Keratinocyte (primary cell): ENCODE results near the gene ING5. TPM values are rescaled to one million over a fixed set of nuclear protein-coding genes. Genes with fewer than 3 reads are reported as not detected.

Experiments
- DNase-seq: peaks from one replicate; pipeline ENCODE4 v3.0.0-alpha.2; 2011; ENCODE audit warnings: low read depth, missing footprints, low spot score
- FAIRE-seq: peaks from 2 replicates; lab custom pipeline; 2011; peaks lifted over from hg19 to GRCh38; lab: Jason Lieb, UNC
- H2AFZ ChIP-seq: 2 replicates; pipeline ENCODE4 v1.6.0; 2012; ENCODE audit warnings: low read length, control low read depth, inconsistent platforms; ENCODE audit not compliant: control insufficient read depth
- H3K27ac ChIP-seq: 2 replicates; pipeline ENCODE4 v1.5.1; 2011; ENCODE audit warnings: low read length; ENCODE audit not compliant: control insufficient read depth, insufficient read depth
- H3K27me3 ChIP-seq: 3 replicates; pipeline ENCODE4 v1.6.0; 2011; ENCODE audit warnings: low read length; ENCODE audit not compliant: control insufficient read depth, insufficient read depth; ENCODE audit errors: extremely low read depth
- H3K36me3 ChIP-seq, 2 experiments: 2 replicates in 1 of 2; 3 replicates in 1 of 2; pipeline ENCODE4 v1.5.1; 2011; ENCODE audit warnings: low read length in 2 of 2, mild to moderate bottlenecking in 1 of 2; ENCODE audit not compliant: control insufficient read depth in 2 of 2, insufficient read depth in 2 of 2; ENCODE audit errors: extremely low read depth in 1 of 2
- H3K4me1 ChIP-seq: 3 replicates; pipeline ENCODE4 v1.5.1; 2011; ENCODE audit warnings: low read length; ENCODE audit not compliant: control insufficient read depth, insufficient read depth; ENCODE audit errors: extremely low read depth
- H3K4me2 ChIP-seq: 3 replicates; pipeline ENCODE4 v1.6.0; 2011; ENCODE audit warnings: low read depth, low read length; ENCODE audit not compliant: control insufficient read depth, insufficient read depth; ENCODE audit errors: extremely low read depth
- H3K4me3 ChIP-seq, 3 experiments: fragments of 200-600 bp in 1 of 3; sonication (generic) in 1 of 3; 2 replicates in 2 of 3; 3 replicates in 1 of 3; pipeline ENCODE4 v1.5.1; 2011 to 2016; ENCODE audit warnings: low read length in 3 of 3, mild to moderate bottlenecking in 3 of 3, control low read depth in 2 of 3, inconsistent platforms in 1 of 3, low read depth in 1 of 3, mixed read lengths in 1 of 3, mixed run types in 1 of 3, moderate library complexity in 1 of 3; ENCODE audit not compliant: control insufficient read depth in 2 of 3, insufficient read depth in 2 of 3; ENCODE audit errors: extremely low read depth in 1 of 3
- H3K79me2 ChIP-seq: 2 replicates; pipeline ENCODE4 v1.6.0; 2012; ENCODE audit warnings: low read length; ENCODE audit not compliant: control insufficient read depth, insufficient read depth
- H3K9ac ChIP-seq: 3 replicates; pipeline ENCODE4 v1.6.0; 2011; ENCODE audit warnings: low read length; ENCODE audit not compliant: control insufficient read depth, insufficient read depth; ENCODE audit errors: extremely low read depth
- H3K9me1 ChIP-seq: 3 replicates; pipeline ENCODE4 v1.6.0; 2011; ENCODE audit warnings: low read length; ENCODE audit not compliant: control insufficient read depth, insufficient read depth; ENCODE audit errors: extremely low read depth
- H3K9me3 ChIP-seq: 2 replicates; pipeline ENCODE4 v1.5.1; 2012; ENCODE audit warnings: low read depth, low read length; ENCODE audit not compliant: control insufficient read depth
- H4K20me1 ChIP-seq: 3 replicates; pipeline ENCODE4 v1.6.0; 2011; ENCODE audit warnings: low read length; ENCODE audit not compliant: control insufficient read depth, insufficient read depth; ENCODE audit errors: extremely low read depth
- CTCF ChIP-seq, 3 experiments: IDR thresholded peaks in 1 of 3; conservative IDR thresholded peaks in 1 of 3; optimal IDR thresholded peaks in 1 of 3; 2 replicates in 2 of 3; 3 replicates in 1 of 3; pipeline versions ENCODE3 to v1.5.1; 2011; ENCODE audit warnings: low read length in 3 of 3, mild to moderate bottlenecking in 3 of 3, moderate library complexity in 2 of 3, control low read depth in 1 of 3, inconsistent platforms in 1 of 3; ENCODE audit not compliant: insufficient read depth in 2 of 3; ENCODE audit errors: extremely low read depth in 1 of 3
- EZH2 ChIP-seq: IDR thresholded peaks from one replicate; pipeline ENCODE4 v1.6.1; 2012; ENCODE audit warnings: inconsistent platforms, mild to moderate bottlenecking, low read length, moderate library complexity
- dilution Hi-C: fragments of 300-500 bp; cut with MboI; formaldehyde crosslinking; loops from one replicate; pipeline ENCODE4 v1.7.0; 2020; ENCODE audit warnings: low sequenced_read_pairs; ENCODE audit not compliant: extremely low pct_ligation_motif_present
- polyA plus RNA-seq, 5 experiments: library from polyadenylated mRNA; depleted of rRNA in 3 of 5; stranded (reverse) in 3 of 5; stranded (forward) in 1 of 5; unstranded in 1 of 5; fragments of >200 nt; gene quantifications; 1 replicate in 1 of 5; 2 replicates in 3 of 5; 3 replicates in 1 of 5; pipeline versions ENCODE4 v1.2.1 to v1.2.3, GENCODE V29; 2011 to 2012; ENCODE audit warnings: missing spikeins in 2 of 5, low read depth in 1 of 5, low replicate concordance in 1 of 5

Gene ING5
- polyA plus RNA-seq, 1 donor (not counting 4 experiments of a cell fraction or from before 2014, with no cell fraction given), result 19.1 TPM

DNA sequence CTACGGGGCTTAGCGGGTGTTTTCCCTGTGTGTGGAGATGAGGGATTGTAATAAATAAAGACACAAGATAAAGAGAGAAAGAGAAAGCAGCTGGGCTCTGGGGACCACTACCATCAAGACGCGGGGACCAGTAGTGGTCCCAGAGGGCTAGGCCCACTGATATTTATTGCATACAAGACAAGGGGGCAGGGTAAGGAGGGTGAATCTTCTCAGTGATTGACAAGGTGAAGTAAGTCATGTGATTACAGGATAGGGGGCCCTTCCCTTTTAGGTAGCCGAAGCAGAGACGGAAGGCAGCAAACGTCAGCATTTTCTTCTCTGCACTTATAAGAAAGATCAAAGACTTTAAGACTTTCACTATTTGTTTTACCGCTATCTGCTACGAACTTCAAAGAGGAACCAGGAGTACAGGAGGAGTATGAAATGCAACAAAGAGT is 70.2 kb downstream of the ING5 start:
- FAIRE-seq, result no peak
- H4K20me1 ChIP-seq, result no peaks in the 10 kb centered on the region
- no peaks in the 10 kb centered on the region for H3K79me2 ChIP-seq
- no peaks in the 10 kb centered on the region for H3K9me3 ChIP-seq
- H3K9ac ChIP-seq, result no peak overlapping the region
- H3K4me3 ChIP-seq, result no peak overlapping the region
- no peak overlapping the region for H2AFZ ChIP-seq
- peaks cover 48% of the 10 kb centered on the region for H3K27me3 ChIP-seq
- peaks cover 8% of the 10 kb centered on the region for H3K4me1 ChIP-seq
- DNase-seq, result no peak
- H3K36me3 ChIP-seq, result no peaks in the 10 kb centered on the region
- TF ChIP-seq EZH2 (no peak), CTCF (optimal IDR thresholded peaks at IDR 0.05 in 1 of 3, IDR thresholded peaks at IDR 0.05 in 1 of 3, conservative IDR thresholded peaks at IDR 0.05 in 1 of 3; ENCODE audit: extremely low read depth in 1 of 3, insufficient read depth in 2 of 3, low read length in 3 of 3) (no peak)
- H3K9me1 ChIP-seq, result no peaks in the 10 kb centered on the region
- H3K4me2 ChIP-seq, result no peak overlapping the region
- H3K27ac ChIP-seq, result no peak overlapping the region
- dilution Hi-C loops, result no loop called here

GRCh38 chr2:241773511-241774418 is 71.9 kb downstream of the ING5 start:
- Histone ChIP-seq H3K4me3 (no peak overlapping the region), H3K9me3 (no peaks in the 10 kb centered on the region), H2AFZ (no peak overlapping the region), H3K36me3 (no peaks in the 10 kb centered on the region), H3K9ac (no peak overlapping the region), H3K27ac (no peak overlapping the region), H3K79me2 (no peaks in the 10 kb centered on the region), H3K27me3 (peaks cover 52% of the 10 kb centered on the region), H3K9me1 (no peaks in the 10 kb centered on the region), H4K20me1 (no peaks in the 10 kb centered on the region), H3K4me1 (peaks cover 13% of the 10 kb centered on the region), H3K4me2 (no peak overlapping the region)
- dilution Hi-C loops, result no loop called here
- TF ChIP-seq CTCF (optimal IDR thresholded peaks at IDR 0.05 in 1 of 3, IDR thresholded peaks at IDR 0.05 in 1 of 3, conservative IDR thresholded peaks at IDR 0.05 in 1 of 3; ENCODE audit: extremely low read depth in 1 of 3, insufficient read depth in 2 of 3, low read length in 3 of 3) (no peak), EZH2 (no peak)
- FAIRE-seq (no peak), DNase-seq (no peak)
